ENCODE measurements around the gene PDE4D. TPM values are rescaled to one million over a fixed set of nuclear protein-coding genes. Genes with fewer than 3 reads are reported as not detected.

The PDE4D gene
- total RNA-seq, 1 experiment from 2014 or later = 2.1 TPM

DNA sequence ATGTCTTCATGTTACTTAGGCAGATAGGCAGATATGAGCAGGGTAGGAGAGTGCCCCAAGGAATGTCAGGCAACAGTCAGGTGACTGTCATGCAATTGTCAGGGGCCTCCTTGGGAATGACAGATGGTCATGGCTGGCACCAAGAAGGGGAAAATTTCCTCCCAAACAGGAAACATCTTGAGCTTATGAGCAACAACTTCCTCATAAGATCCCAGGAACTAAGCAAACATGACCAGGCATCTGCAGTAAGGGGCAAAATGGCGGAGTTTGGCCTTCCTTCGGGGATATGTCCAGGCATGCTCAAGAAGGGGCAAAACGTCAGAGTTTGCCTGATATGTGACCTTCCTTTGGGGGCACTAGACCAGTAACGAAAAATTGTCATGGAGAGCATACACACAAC lies 591.8 kb downstream of the PDE4D start:
- no peak overlapping the region for H2BK15ac ChIP-seq (ENCODE audit: low read depth, low read length)
- Mint-ChIP-seq H3K4me1 (no peaks in the 10 kb centered on the region), H3K27ac (no peak overlapping the region), H3K4me3 (no peak overlapping the region), H3K27me3 (ENCODE audit: low read depth) (peaks cover 3% of the 10 kb centered on the region; the same call in 1 of the 2 replicates), H3K9me3 (peaks cover 2% of the 10 kb centered on the region in 2 experiments; a peak in 3 of 5 replicates), H3K36me3 (ENCODE audit: insufficient read depth in 1 of 3, low read depth in 3 of 3) (peaks cover 0 to 4% (median 2%) of the 10 kb centered on the region in 3 experiments; a peak in 1 of 7 replicates)
- no peak overlapping the region for H2BK120ac ChIP-seq (ENCODE audit: low read depth, low read length, poor library complexity, severe bottlenecking)
- H2BK12ac ChIP-seq (ENCODE audit: insufficient read length, low read depth, low read length) = no peak overlapping the region
- no peak overlapping the region for H3K18ac ChIP-seq (ENCODE audit: insufficient read length, low read depth, low read length)
- no peaks in the 10 kb centered on the region for H3K27me3 ChIP-seq (ENCODE audit: insufficient read depth, low read length)
- no peak overlapping the region for H2AK5ac ChIP-seq (ENCODE audit: insufficient read length, low read length)
- H3K4ac ChIP-seq (ENCODE audit: low read depth, low read length) = no peak overlapping the region
- H2BK5ac ChIP-seq (ENCODE audit: insufficient read length, low read length) = no peak overlapping the region
- H4K20me1 ChIP-seq (ENCODE audit: control insufficient read depth, insufficient read depth, insufficient read length) = no peaks in the 10 kb centered on the region
- H3K4me1 ChIP-seq (ENCODE audit: insufficient read depth, low read length) = no peaks in the 10 kb centered on the region
- H3T11ph ChIP-seq (ENCODE audit: low read length) = no peak overlapping the region
- no peaks in the 10 kb centered on the region for H3K79me2 ChIP-seq (ENCODE audit: insufficient read depth, low read length)
- H3K4me2 ChIP-seq (ENCODE audit: insufficient read depth, insufficient read length, low read length) = no peak overlapping the region
- WGBS (ENCODE audit: extremely low coverage, insufficient read length, low lambda C conversion rate) = no CpG with 5 or more reads among the region's 4 CpGs
- H4K8ac ChIP-seq (replicated peaks; ENCODE audit: insufficient read length, low read depth, low read length) = no peak overlapping the region
- H2AFZ ChIP-seq (ENCODE audit: low read length) = no peak overlapping the region
- no peak overlapping the region for H3K14ac ChIP-seq (ENCODE audit: insufficient read depth, low read length)
- no peaks in the 10 kb centered on the region for H3K9me3 ChIP-seq (ENCODE audit: control insufficient read depth, low read depth, low read length)
- H3K9ac ChIP-seq (ENCODE audit: extremely low read depth, insufficient read length, low read length) = no peak overlapping the region
- no peak overlapping the region for H4K5ac ChIP-seq (ENCODE audit: insufficient read length, low read depth, low read length)
- H3K27ac ChIP-seq (ENCODE audit: insufficient read length, low read depth, low read length) = no peak overlapping the region
- TF ChIP-seq, protein P1, sequence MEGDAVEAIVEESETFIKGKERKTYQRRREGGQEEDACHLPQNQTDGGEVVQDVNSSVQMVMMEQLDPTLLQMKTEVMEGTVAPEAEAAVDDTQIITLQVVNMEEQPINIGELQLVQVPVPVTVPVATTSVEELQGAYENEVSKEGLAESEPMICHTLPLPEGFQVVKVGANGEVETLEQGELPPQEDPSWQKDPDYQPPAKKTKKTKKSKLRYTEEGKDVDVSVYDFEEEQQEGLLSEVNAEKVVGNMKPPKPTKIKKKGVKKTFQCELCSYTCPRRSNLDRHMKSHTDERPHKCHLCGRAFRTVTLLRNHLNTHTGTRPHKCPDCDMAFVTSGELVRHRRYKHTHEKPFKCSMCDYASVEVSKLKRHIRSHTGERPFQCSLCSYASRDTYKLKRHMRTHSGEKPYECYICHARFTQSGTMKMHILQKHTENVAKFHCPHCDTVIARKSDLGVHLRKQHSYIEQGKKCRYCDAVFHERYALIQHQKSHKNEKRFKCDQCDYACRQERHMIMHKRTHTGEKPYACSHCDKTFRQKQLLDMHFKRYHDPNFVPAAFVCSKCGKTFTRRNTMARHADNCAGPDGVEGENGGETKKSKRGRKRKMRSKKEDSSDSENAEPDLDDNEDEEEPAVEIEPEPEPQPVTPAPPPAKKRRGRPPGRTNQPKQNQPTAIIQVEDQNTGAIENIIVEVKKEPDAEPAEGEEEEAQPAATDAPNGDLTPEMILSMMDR (conservative IDR thresholded peaks at IDR 0.05) = no peak
- no peaks in the 10 kb centered on the region for H3K79me1 ChIP-seq (ENCODE audit: insufficient read depth, low read depth, low read length, poor library complexity, severe bottlenecking)
- H3K56ac ChIP-seq (ENCODE audit: insufficient read length, low read depth, low read length) = no peak overlapping the region
- no peak for DNase-seq
- no peak overlapping the region for H3K23ac ChIP-seq (ENCODE audit: insufficient read length, low read depth, low read length)
- no peak overlapping the region for H4K91ac ChIP-seq (ENCODE audit: insufficient read length, low read depth, low read length)
- no peaks in the 10 kb centered on the region for H3K23me2 ChIP-seq (ENCODE audit: insufficient read length, low read depth, low read length, poor library complexity, severe bottlenecking)
- H2BK20ac ChIP-seq (ENCODE audit: low read depth, low read length, poor library complexity, severe bottlenecking) = no peak overlapping the region
